Heart right ventricle (tissue), 16 donors: ENCODE results near the gene CALCOCO1. TPM values are rescaled to one million over a fixed set of nuclear protein-coding genes. Genes with fewer than 3 reads are reported as not detected.

ENCODE experiments used
- ATAC-seq, 8 donors: fragments of 200-7000 bp; cut with Tn5 transposase; one replicate each; pipeline ENCODE4 v1.9.1; 2020; ENCODE audit warnings: mild to moderate bottlenecking in 8 of 8, moderate library complexity in 8 of 8, moderate number of reproducible peaks in 1 of 8
- DNase-seq, 2 donors: peaks; one replicate each; pipeline ENCODE4 v3.0.0-alpha.2; 2020
- H3K27ac ChIP-seq, 10 donors: fragments of 200-600 bp; sonication (generic) in 2 of 10; one replicate each; pipeline versions ENCODE4 v1.5.0 to v1.8.0; 2020 to 2022; ENCODE audit warnings: mild to moderate bottlenecking in 3 of 10
- H3K27me3 ChIP-seq, 7 donors: fragments of 200-600 bp; one replicate each; pipeline ENCODE4 v1.8.0; 2021 to 2022; ENCODE audit warnings: mild to moderate bottlenecking in 2 of 7
- H3K36me3 ChIP-seq, 9 donors: fragments of 200-600 bp; sonication (generic) in 1 of 9; one replicate each; pipeline versions ENCODE4 v1.5.0 to v1.8.0; 2020 to 2022; ENCODE audit warnings: mild to moderate bottlenecking in 2 of 9
- H3K4me1 ChIP-seq, 9 donors: fragments of 200-600 bp; sonication (generic) in 1 of 9; one replicate each; pipeline versions ENCODE4 v1.5.0 to v1.8.0; 2020 to 2022; ENCODE audit warnings: mild to moderate bottlenecking in 4 of 9
- H3K4me3 ChIP-seq, 10 donors: fragments of 200-600 bp; sonication (generic) in 2 of 10; one replicate each; pipeline versions ENCODE4 v1.5.0 to v1.8.0; 2020 to 2022; ENCODE audit warnings: mild to moderate bottlenecking in 7 of 10, moderate library complexity in 2 of 10
- H3K9me3 ChIP-seq, 11 donors: fragments of 200-600 bp in 10 of 11; sonication (generic) in 2 of 11; one replicate each; pipeline versions ENCODE4 v1.5.0 to v1.8.0; 2013 to 2022; ENCODE audit warnings: mild to moderate bottlenecking in 2 of 11, control low read depth in 1 of 11, moderate library complexity in 1 of 11
- CTCF ChIP-seq, 9 donors: fragments of 200-600 bp; sonication (generic) in 2 of 9; IDR thresholded peaks; one replicate each; pipeline versions ENCODE4 v1.5.0 to v1.8.0; 2021 to 2022; ENCODE audit warnings: antibody characterized with exemption in 9 of 9, mild to moderate bottlenecking in 5 of 9, moderate library complexity in 1 of 9
- WGBS, 2 donors: extraction: QIAGEN DNeasy Blood & Tissue Kit; methylation state at CpG; one replicate each; pipeline ENCODE4 v1.1.7; 2013; ENCODE audit warnings: inconsistent platforms in 1 of 2; 5-methylcytosine and 5-hydroxymethylcytosine counted together
- intact Hi-C, 10 donors: fragments of 100-400 bp; cut with DNase I; formaldehyde crosslinking; loops; one replicate each; pipeline versions ENCODE4 v1.11.1 to v1.14.2; 2022
- polyA plus RNA-seq, 2 donors: library from polyadenylated mRNA; stranded (reverse); fragments of 200-250 nt; gene quantifications; one replicate each; pipeline ENCODE4 v1.2.3, GENCODE V29; 2013
- total RNA-seq, 10 donors: library from RNA; stranded (reverse); fragmentation: NEBNext Ultra II Directional in 3 of 10; extraction: Animal tissue kit (Norgen Biotek cat#: 25700) in 3 of 10; gene quantifications; one replicate each; pipeline versions ENCODE4 v1.2.1 to v1.2.4, GENCODE V29; 2021 to 2023
- donor health status: Arrhythmogenic right ventricular cardiomyopathy.
- donor health status: ischemic (EF 13 %, LVEDD 7.1; RV severe dilation, severe dysfunction).
- donor health status: healthy with polysubstance abuse.
- donor health status: DM: no; HTN: yes; CAD: no.
- donor health status: DM: no; HTN: no; CAD: no.
- donor health status: ischemic (EF 25% LVEDD 6.9; RV normal size, moderate dysfunction).
- donor health status: ischemic (EF 25% LVEDD 5.7; RV mildly dilated, moderate dysfunction).
- donor health status: healthy.
- donor health status: DM: yes; HTN: yes; CAD: no.
- donor health status: Ischemic cardiomyopathy.
- donor health status: ischemic (EF 35%, LVEDD 5.7; RV mildly dilated, moderate dysfunction).
- donor health status: nonischemic (EF 11% LVEDD 7.7; RV severe dilation, severe dysfunction).
- donor health status: DM: yes; HTN: yes; CAD: no.
- donor health status: PGD.
- donor health status: ischemic (EF 29% LVEDD 5.4; RV normal size, mild dysfunction).
- donor health status: nonischemic (EF 23%, LVEDD 6.1; RV moderate dilation, normal function).

CALCOCO1 gene
- total and polyA plus RNA-seq, 12 donors = 105 to 264 (median 198) TPM

DNA sequence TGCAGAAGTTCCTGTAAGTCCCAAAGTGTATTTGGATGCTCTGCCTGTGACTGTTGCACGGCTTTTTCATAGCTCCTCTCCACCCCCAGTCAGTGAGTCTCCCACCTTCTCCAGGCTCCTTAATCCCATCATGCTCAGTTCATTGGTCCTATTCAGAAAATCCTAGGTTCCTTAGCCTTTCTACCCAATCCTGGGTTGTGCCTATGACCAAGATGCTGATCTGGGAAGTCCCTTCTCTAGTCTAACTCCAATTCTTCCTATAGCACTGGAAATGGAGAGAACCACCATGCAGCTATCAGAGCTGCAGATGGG lies 16.8 kb upstream of the CALCOCO1 start:
- 94 to 97% methylated on average over 1 of the region's 1 CpG for WGBS, 2 donors
- DNase-seq (no peak), ATAC-seq (no peak)
- Histone ChIP-seq H3K4me1 (peaks cover 6 to 27% (median 13%) of the 10 kb centered on the region in 9 donors), H3K4me3 (no peak overlapping the region), H3K27me3 (peaks cover 4 to 87% (median 68%) of the 10 kb centered on the region in 7 donors), H3K27ac (no peak overlapping the region), H3K9me3 (no peaks in the 10 kb centered on the region), H3K36me3 (no peaks in the 10 kb centered on the region)
- intact Hi-C loops = loop anchor here in 6 of 10 donors (1.0 to 10.0 kb wide), 5 partner anchors 40 to 202 kb away; no protein-coding TSS in a partner anchor
- TF ChIP-seq CTCF (IDR thresholded peaks at IDR 0.05) = no peak

DNA sequence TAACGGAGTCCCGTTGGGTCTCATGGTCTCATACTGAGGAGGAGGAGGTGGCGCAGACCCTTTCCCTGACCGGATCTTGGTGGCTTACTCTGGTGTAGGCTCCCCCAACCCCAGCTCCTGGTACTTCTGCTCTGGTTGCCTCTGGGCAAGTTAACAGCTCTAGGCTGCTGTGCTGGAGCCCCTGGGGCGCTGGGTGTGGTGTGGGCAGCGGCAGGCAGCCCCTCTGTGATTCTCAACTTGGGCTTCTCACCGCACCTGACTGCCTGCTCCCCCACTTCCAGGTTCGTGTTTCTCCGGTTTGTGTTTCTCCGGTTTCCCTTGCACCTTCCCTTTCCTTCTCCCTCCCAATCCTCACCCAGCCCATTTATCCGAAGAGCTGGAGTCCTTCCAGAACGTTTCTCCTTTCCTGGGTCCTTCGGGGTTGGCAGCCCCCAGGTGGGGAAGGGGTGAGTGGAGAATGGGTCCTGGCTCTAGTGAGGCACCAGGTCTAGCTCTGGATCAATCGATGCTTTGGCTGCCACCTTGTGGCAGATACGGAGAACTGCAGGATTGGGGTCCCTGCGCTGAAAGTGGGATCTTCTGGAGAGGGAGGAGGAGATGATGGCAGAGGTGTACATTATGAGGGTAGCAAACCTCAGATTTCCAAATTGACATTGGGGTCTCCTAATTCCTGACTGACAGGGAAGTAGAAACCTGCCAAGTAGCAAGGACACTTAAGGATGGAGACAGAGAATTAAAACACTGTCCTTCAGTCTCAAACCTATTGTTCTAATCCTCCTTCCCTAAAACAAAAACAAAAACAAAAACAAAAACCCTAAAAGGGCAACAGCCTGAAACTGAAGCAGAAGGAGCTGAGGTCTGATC lies 16.2 kb upstream of the CALCOCO1 start:
- Histone ChIP-seq H3K27ac (no peak overlapping the region), H3K36me3 (no peaks in the 10 kb centered on the region), H3K9me3 (no peaks in the 10 kb centered on the region), H3K4me1 (peaks cover 6 to 32% (median 13%) of the 10 kb centered on the region in 9 donors), H3K27me3 (peaks cover 4 to 87% (median 69%) of the 10 kb centered on the region in 7 donors), H3K4me3 (no peak overlapping the region)
- 14 to 17% methylated on average over 16 of the region's 16 CpGs for WGBS, 2 donors
- peak; percentile 36 to 45 for DNase-seq
- ATAC-seq = peak; percentile 33 to 70 (median 52)
- intact Hi-C loops = loop anchor here in 9 of 10 donors (1.0 to 10.0 kb wide), 6 partner anchors 39 to 201 kb away; no protein-coding TSS in a partner anchor
- TF ChIP-seq CTCF (IDR thresholded peaks at IDR 0.05) = peak; percentile 82 to 95 (median 92)

- H3K36me3 ChIP-seq = no peaks in the 10 kb centered on the region
- DNase-seq = no peak
- H3K9me3 ChIP-seq = no peaks in the 10 kb centered on the region
- peak overlapping the region in 7 of 10 donors; percentile 14 to 36 (median 33) for H3K4me3 ChIP-seq
- peaks cover 6 to 26% (median 13%) of the 10 kb centered on the region in 9 donors for H3K4me1 ChIP-seq
- intact Hi-C loops = loop anchor here in 4 of 10 donors (5.0 to 10.0 kb wide), 2 partner anchors 195 to 198 kb away; no protein-coding TSS in a partner anchor
- peaks cover 0 to 95% (median 72%) of the 10 kb centered on the region in 7 donors for H3K27me3 ChIP-seq
- no peak for TF ChIP-seq CTCF (IDR thresholded peaks at IDR 0.05)
- no peak for ATAC-seq
- WGBS, 2 donors = 75 to 81% methylated on average over 3 of the region's 3 CpGs
- H3K27ac ChIP-seq = no peak overlapping the region
Measured at GRCh38 chr12:53740130-53740491, 12.9 kb upstream of the CALCOCO1 start.

DNA sequence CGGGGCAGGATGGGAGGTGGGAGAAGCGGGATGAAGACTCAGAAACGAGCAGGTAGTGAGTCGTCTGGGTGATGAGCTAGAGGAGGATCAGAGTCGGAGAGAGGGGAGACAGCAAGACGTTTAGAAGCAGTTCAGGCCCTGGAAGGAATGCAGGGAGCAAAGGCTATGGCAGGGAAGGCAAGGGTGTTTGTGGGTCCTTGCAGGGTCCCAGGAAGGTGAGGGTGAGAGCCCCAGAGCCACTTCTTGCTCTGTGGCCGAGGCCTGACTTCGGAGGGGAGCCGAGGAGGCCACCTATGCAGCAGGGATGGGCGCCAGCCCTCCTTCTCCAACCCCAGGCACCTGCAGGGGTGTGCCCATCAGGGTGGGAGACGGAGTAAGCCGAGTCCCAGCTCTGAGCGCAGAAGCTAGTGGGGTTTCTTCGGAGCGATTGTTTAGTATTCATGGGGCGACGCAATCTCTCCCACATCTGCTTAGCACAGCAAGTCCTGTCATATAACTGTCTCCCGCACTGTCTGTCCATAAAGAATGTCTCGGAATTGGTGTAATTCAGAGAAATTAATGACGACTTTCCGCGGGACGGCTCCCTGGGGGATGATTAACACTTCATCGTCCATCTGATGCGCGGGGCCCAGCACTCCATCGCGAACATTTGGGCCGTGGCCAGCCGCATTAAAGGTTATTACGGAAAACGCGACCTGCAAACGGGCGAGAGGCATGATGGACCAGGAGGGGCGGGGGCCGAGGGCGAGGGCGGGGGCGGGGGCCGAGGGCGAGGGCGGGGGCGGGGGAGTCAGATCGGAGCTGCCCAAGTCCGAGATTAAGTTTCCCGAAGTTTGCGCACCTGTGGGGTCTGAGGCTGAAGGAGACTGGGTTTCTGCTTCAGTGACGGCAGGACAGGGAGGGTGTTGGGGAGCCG lies 12.2 kb upstream of the CALCOCO1 start:
- ATAC-seq (no peak), DNase-seq (no peak)
- no peak overlapping the region for H3K27ac ChIP-seq
- TF ChIP-seq CTCF (IDR thresholded peaks at IDR 0.05) = no peak
- no peaks in the 10 kb centered on the region for H3K36me3 ChIP-seq
- peak overlapping the region in 8 of 10 donors; percentile 14 to 36 (median 34) for H3K4me3 ChIP-seq
- H3K27me3 ChIP-seq = peaks cover 0 to 90% (median 70%) of the 10 kb centered on the region in 7 donors
- 5 to 6% methylated on average over 50 of the region's 50 CpGs for WGBS, 2 donors
- H3K4me1 ChIP-seq = peaks cover 6 to 26% (median 13%) of the 10 kb centered on the region in 9 donors
- intact Hi-C loops = loop anchor here in 4 of 10 donors (5.0 to 10.0 kb wide), 2 partner anchors 195 to 197 kb away; no protein-coding TSS in a partner anchor
- H3K9me3 ChIP-seq = no peaks in the 10 kb centered on the region
